Measurements from ENCODE around the gene SH3PXD2A.
"Not testable (repeated sequence)": the region's sequence is repeated elsewhere in the genome, so short reads cannot be mapped to it uniquely, and the experiment has no call there.

Gene SH3PXD2A

GRCh38 chr10:103739039-103739764 lies 116.2 kb downstream of the SH3PXD2A start:
- no peak for DNase-seq

GRCh38 chr10:103737735-103738367 lies 117.5 kb downstream of the SH3PXD2A start:
- no peak for DNase-seq

- DNase-seq = no peak
Measured at GRCh38 chr10:103736763-103737162, 118.6 kb downstream of the SH3PXD2A start.

GRCh38 chr10:103736044-103736443 lies 119.3 kb downstream of the SH3PXD2A start:
- no peak for DNase-seq

- DNase-seq = no peak
Measured at GRCh38 chr10:103734731-103735130, 120.6 kb downstream of the SH3PXD2A start.

GRCh38 chr10:103733045-103733419 lies 122.3 kb downstream of the SH3PXD2A start:
- DNase-seq = no peak

- no peak for DNase-seq
Measured at GRCh38 chr10:103732339-103733044, 122.9 kb downstream of the SH3PXD2A start.

GRCh38 chr10:103731609-103732270 lies 123.6 kb downstream of the SH3PXD2A start:
- no peak for DNase-seq

- not testable (repeated sequence) for DNase-seq
Measured at GRCh38 chr10:103731026-103731425, 124.3 kb downstream of the SH3PXD2A start.

- DNase-seq = no peak
Measured at GRCh38 chr10:103729851-103730250, 125.5 kb downstream of the SH3PXD2A start.

GRCh38 chr10:103727991-103728689 lies 127.2 kb downstream of the SH3PXD2A start:
- DNase-seq = no peak

GRCh38 chr10:103727546-103727963 lies 127.8 kb downstream of the SH3PXD2A start:
- no peak for DNase-seq

- DNase-seq = no peak
Measured at GRCh38 chr10:103726637-103727036, 128.7 kb downstream of the SH3PXD2A start.

GRCh38 chr10:103725242-103725641 lies 130.1 kb downstream of the SH3PXD2A start:
- no peak for DNase-seq

- no peak for DNase-seq
Measured at GRCh38 chr10:103724771-103725170, 130.6 kb downstream of the SH3PXD2A start.

- DNase-seq = no peak
Measured at GRCh38 chr10:103724074-103724473, 131.3 kb downstream of the SH3PXD2A start.

GRCh38 chr10:103723557-103723956 lies 131.8 kb downstream of the SH3PXD2A start:
- no peak for DNase-seq

- no peak for DNase-seq
Measured at GRCh38 chr10:103722632-103723031, 132.7 kb downstream of the SH3PXD2A start.

- DNase-seq = no peak
Measured at GRCh38 chr10:103720964-103721335, 134.4 kb downstream of the SH3PXD2A start.

GRCh38 chr10:103720328-103720963 lies 134.9 kb downstream of the SH3PXD2A start:
- DNase-seq = no peak

GRCh38 chr10:103719036-103719435 lies 136.3 kb downstream of the SH3PXD2A start:
- no peak for DNase-seq

- DNase-seq = no peak
Measured at GRCh38 chr10:103718247-103718620, 137.1 kb downstream of the SH3PXD2A start.

Data from MV-4-11 (cell line).